ENCODE results near the gene LIN7B. TPM values are rescaled to one million over a fixed set of nuclear protein-coding genes. Genes with fewer than 3 reads are reported as not detected.

LIN7B gene
- total and polyA plus RNA-seq, 8 donors, result 4.0 to 118 (median 11.5) TPM; not detected in 1

DNA sequence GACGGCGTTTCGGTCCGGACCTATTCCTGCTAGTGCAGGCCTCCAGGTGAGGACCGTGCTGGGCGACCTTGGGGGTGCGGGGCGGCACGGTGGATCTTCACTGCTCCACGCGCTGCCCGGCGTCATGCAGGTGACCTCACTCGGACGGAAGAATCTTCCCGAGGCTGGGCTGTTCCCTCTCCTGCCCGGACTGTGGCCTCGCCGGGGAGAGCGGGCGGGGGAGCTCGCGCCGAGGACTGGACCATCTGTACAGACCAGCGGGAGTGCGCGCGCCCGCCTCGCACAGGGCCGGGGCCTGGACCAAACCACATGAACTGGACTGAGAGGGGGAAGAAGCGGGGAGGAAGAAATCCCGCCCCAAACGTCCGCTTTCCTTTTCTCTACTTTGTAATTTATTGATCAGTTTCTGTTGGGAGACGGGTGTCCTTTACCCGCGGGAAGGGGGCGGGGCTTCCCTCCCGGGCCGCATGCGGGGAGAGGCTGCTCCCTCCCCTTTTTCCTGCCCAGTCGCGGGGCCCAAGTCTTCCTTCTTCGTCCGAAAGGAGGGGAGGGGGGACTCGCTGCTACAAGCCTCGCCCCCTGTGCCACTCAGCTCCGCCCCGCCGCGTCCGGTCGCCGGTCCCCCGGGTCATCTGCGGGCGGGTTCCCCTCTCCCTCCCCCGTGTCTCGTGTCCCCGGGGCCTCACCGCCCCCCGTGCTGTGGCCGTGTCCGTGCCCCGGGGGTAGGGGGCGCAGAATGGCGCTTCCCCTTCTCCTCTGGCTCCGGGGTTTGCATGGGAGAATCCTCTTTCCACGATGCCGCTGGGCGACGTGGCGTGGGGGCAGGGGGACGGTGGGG lies 36.2 kb downstream of the LIN7B start:
- peak; percentile 85 to 96 for DNase-seq
- 0 to 2% (median 1%) methylated on average over 54 to 75 of the region's 75 CpGs for WGBS, 5 donors
- Histone ChIP-seq H3K36me3 (no peaks in the 10 kb centered on the region), H3K4me1 (peaks cover 35 to 59% (median 51%) of the 10 kb centered on the region in 4 donors), H3K27ac (peak overlapping the region; percentile 72 to 92 (median 85)), H3K27me3 (peaks cover 0 to 33% (median 0%) of the 10 kb centered on the region in 3 donors), H3K4me3 (peak overlapping the region; percentile 66 to 82 (median 70)), H3K9me3 (no peaks in the 10 kb centered on the region)
- TF ChIP-seq, protein P1, sequence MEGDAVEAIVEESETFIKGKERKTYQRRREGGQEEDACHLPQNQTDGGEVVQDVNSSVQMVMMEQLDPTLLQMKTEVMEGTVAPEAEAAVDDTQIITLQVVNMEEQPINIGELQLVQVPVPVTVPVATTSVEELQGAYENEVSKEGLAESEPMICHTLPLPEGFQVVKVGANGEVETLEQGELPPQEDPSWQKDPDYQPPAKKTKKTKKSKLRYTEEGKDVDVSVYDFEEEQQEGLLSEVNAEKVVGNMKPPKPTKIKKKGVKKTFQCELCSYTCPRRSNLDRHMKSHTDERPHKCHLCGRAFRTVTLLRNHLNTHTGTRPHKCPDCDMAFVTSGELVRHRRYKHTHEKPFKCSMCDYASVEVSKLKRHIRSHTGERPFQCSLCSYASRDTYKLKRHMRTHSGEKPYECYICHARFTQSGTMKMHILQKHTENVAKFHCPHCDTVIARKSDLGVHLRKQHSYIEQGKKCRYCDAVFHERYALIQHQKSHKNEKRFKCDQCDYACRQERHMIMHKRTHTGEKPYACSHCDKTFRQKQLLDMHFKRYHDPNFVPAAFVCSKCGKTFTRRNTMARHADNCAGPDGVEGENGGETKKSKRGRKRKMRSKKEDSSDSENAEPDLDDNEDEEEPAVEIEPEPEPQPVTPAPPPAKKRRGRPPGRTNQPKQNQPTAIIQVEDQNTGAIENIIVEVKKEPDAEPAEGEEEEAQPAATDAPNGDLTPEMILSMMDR (IDR thresholded peaks at IDR 0.05), result no peak
- TF ChIP-seq POLR2AphosphoS5 (IDR thresholded peaks at IDR 0.05), result peak in 2 of 3 donors; percentile 14 to 35
- TF ChIP-seq EP300 (IDR thresholded peaks at IDR 0.05), result no peak
- TF ChIP-seq POLR2A (IDR thresholded peaks at IDR 0.05), result no peak
- intact Hi-C loops (cut with DNase I; ENCODE audit: low total_unique reads), result loop anchor here (10.0 kb wide), 1 partner anchor 56 kb away; no protein-coding TSS in a partner anchor

DNA sequence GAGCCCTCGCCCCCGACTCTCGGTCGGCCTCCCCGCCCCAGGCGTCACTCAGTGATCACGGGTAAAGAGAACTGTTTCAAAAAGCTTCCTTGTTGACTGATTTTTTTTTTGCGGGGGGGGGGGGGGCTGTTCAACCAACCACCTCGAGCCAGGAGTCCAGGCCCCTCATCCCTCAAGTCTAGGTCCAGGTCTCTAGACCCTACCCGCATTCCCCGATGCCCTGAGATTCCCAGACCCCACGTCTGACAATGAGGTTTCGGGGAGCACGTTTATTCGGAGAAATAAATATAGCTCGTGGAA lies 36.7 kb downstream of the LIN7B start:
- H3K4me1 ChIP-seq, result peaks cover 34 to 53% (median 46%) of the 10 kb centered on the region in 4 donors
- TF ChIP-seq EP300 (IDR thresholded peaks at IDR 0.05) (no peak), POLR2A (IDR thresholded peaks at IDR 0.05) (no peak), POLR2AphosphoS5 (IDR thresholded peaks at IDR 0.05) (no peak)
- TF ChIP-seq, protein P1 (IDR thresholded peaks at IDR 0.05), result no peak
- H3K27me3 ChIP-seq, result peaks cover 0 to 33% (median 0%) of the 10 kb centered on the region in 3 donors
- WGBS, 5 donors, result 5 to 18% (median 8%) methylated on average over 11 to 16 of the region's 16 CpGs
- H3K9me3 ChIP-seq, result no peaks in the 10 kb centered on the region
- no peaks in the 10 kb centered on the region for H3K36me3 ChIP-seq
- intact Hi-C loops (cut with DNase I; ENCODE audit: low total_unique reads), result loop anchor here (10.0 kb wide), 1 partner anchor 56 kb away; no protein-coding TSS in a partner anchor
- no peak for DNase-seq
- H3K27ac ChIP-seq, result peak overlapping the region; percentile 72 to 92 (median 85)
- peak overlapping the region; percentile 66 to 82 (median 70) for H3K4me3 ChIP-seq

DNA sequence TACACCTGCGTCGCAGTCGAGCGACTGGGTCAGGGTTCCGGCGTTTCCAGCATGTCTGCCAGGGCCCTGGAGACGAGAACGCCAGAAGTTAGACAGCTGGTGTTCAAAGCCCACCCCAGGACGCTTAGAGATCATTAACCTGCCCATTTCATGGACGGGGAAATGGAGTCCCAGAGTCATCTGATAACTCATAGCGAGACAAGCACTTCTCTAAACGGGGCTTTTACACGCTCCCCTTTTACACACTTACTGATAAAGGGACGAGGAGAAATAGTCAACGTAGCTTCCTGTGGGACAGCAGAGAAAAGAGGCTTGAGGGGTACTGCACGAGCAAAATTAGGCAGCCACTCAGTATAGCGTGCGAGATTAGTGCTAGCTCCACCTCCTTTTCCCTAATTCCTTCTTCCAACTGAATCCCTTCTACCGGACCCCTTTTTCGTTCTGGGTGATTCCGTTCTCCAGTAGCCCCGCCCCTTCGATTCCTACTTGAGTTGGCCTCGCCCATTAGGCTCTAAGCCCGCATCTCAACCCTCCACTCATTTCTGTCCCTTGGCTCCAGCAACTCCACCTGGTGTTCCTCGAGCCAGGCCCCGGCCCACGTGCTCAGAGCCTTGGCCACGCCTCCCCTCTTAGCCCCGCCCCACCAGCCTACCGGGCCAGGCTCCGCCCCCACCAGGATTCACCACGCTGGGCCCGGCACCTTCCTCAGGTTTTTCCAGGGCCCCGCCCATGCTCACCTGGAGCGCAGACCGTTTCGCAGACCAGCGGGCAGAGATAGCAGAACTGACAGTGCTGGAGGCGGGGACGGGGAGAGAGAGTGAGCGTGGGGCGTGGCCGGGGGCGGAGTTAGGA lies 37.3 kb downstream of the LIN7B start:
- Histone ChIP-seq H3K36me3 (no peaks in the 10 kb centered on the region), H3K4me3 (peak overlapping the region; percentile 66 to 82 (median 70)), H3K9me3 (no peaks in the 10 kb centered on the region), H3K4me1 (peaks cover 31 to 47% (median 40%) of the 10 kb centered on the region in 4 donors), H3K27ac (peak overlapping the region; percentile 72 to 92 (median 85)), H3K27me3 (peaks cover 0 to 33% (median 0%) of the 10 kb centered on the region in 3 donors)
- TF ChIP-seq POLR2AphosphoS5 (IDR thresholded peaks at IDR 0.05) (peak in 2 of 3 donors; percentile 15 to 77), POLR2A (IDR thresholded peaks at IDR 0.05) (no peak)
- DNase-seq, result peak; percentile 92 to 99
- WGBS, 5 donors, result 5 to 10% (median 9%) methylated on average over 45 of the region's 45 CpGs
- intact Hi-C loops (cut with DNase I; ENCODE audit: low total_unique reads), result loop anchor here (10.0 kb wide), 1 partner anchor 57 kb away; no protein-coding TSS in a partner anchor

DNA sequence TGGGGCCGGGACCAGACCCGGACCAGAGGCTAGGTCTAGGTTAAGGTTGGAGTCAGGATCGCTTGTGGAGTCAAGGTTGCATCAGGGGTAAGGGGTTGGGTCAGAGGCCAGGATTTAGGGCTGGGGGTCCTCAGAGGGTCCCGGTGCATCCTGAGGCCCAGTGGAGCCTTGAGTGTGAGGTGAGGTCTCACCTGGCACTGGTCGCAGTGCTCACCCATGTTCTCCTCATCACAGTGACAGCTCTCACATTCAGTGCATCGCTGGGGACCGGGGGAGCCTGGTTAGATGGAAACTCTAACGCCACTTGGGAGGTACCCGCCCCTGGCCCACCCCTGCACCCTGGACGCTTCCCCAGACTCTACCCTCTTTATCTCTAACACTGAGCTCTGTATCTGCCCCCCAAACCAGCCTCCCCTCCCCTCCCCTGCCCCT lies 38.0 kb downstream of the LIN7B start:
- peaks cover 0 to 33% (median 0%) of the 10 kb centered on the region in 3 donors for H3K27me3 ChIP-seq
- H3K4me3 ChIP-seq, result no peak overlapping the region
- TF ChIP-seq POLR2AphosphoS5 (IDR thresholded peaks at IDR 0.05) (no peak), POLR2A (IDR thresholded peaks at IDR 0.05) (no peak), EP300 (IDR thresholded peaks at IDR 0.05) (no peak)
- TF ChIP-seq, protein P1 (IDR thresholded peaks at IDR 0.05), result no peak
- no peaks in the 10 kb centered on the region for H3K9me3 ChIP-seq
- intact Hi-C loops (cut with DNase I; ENCODE audit: low total_unique reads), result loop anchor here (10.0 kb wide), 1 partner anchor 57 kb away; no protein-coding TSS in a partner anchor
- peaks cover 31 to 48% (median 41%) of the 10 kb centered on the region in 4 donors for H3K4me1 ChIP-seq
- H3K36me3 ChIP-seq, result no peaks in the 10 kb centered on the region
- DNase-seq, result no peak
- WGBS, 5 donors, result 28 to 35% (median 34%) methylated on average over 9 to 10 of the region's 10 CpGs
- peak overlapping the region in 3 of 5 donors; percentile 85 to 92 (median 85) for H3K27ac ChIP-seq

All from stomach (tissue), 9 donors.